ENCODE measurements around the gene KANK4. TPM values are rescaled to one million over a fixed set of nuclear protein-coding genes. Genes with fewer than 3 reads are reported as not detected.
"Not testable (repeated sequence)": the region's sequence is repeated elsewhere in the genome, so short reads cannot be mapped to it uniquely, and the experiment has no call there.

The KANK4 gene
- total RNA-seq, 1 donor from 2014 or later: 1.0 TPM

DNA sequence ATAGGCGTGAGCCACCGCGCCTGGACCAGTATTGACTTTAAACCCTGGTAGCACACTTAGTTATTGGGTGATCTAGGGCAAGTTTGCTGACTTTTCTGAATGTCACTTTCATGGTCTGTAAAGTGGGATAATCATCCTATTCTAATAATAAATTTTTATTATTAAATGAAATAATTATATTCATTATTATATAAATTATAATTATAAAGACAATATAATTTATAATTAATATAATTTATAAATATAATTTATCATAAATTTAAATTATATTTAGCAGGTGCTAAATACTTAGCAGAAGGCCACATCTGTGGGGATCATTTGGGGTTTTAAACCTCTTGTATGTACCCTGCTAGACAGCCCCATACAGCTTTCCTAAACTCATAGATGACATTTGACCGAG is 59.7 kb downstream of the KANK4 start:
- peaks cover 2% of the 10 kb centered on the region for H3K4me1 Mint-ChIP-seq (ENCODE audit: low read depth)
- no peak overlapping the region for H3K27ac Mint-ChIP-seq
- peaks cover 11% of the 10 kb centered on the region for H3K27me3 Mint-ChIP-seq
- H3K36me3 Mint-ChIP-seq (ENCODE audit: insufficient read depth): no peaks in the 10 kb centered on the region
- no peak for DNase-seq (ENCODE audit: low spot score, unreplicated experiment)
- no peaks in the 10 kb centered on the region for H3K9me3 Mint-ChIP-seq (ENCODE audit: low read depth)
- TF ChIP-seq, protein P1, sequence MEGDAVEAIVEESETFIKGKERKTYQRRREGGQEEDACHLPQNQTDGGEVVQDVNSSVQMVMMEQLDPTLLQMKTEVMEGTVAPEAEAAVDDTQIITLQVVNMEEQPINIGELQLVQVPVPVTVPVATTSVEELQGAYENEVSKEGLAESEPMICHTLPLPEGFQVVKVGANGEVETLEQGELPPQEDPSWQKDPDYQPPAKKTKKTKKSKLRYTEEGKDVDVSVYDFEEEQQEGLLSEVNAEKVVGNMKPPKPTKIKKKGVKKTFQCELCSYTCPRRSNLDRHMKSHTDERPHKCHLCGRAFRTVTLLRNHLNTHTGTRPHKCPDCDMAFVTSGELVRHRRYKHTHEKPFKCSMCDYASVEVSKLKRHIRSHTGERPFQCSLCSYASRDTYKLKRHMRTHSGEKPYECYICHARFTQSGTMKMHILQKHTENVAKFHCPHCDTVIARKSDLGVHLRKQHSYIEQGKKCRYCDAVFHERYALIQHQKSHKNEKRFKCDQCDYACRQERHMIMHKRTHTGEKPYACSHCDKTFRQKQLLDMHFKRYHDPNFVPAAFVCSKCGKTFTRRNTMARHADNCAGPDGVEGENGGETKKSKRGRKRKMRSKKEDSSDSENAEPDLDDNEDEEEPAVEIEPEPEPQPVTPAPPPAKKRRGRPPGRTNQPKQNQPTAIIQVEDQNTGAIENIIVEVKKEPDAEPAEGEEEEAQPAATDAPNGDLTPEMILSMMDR (IDR thresholded peaks at IDR 0.05; ENCODE audit: unreplicated experiment): no peak
- no peak overlapping the region for H3K4me3 Mint-ChIP-seq (ENCODE audit: low read depth)

DNA sequence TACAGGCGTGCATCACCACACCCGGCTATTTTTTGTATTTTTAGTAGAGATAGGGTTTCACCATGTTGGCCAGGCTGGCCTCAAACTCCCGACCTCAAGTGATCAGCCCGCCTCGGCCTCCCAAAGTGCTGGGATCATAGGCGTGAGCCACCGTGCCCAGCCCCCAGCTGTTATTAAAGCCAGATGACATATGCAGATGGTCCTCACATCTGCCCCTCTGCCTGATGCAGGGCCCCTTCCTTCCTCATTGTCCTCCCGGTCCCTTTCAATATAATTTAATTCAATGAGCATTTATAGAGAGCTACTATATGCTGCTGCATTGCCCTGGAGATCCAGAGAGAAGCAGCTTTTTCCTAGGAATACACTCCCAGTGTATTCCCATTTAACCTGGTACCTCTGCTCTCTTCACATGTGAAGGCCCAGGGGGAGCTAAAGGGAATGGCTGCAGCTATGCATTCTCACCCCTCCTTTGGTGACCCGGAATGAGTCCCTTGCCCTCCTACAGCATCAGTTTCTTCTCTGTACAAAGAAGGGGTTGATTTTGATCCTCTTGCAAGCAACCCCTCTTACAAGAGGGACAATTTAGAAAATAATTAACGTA is 69.0 kb downstream of the KANK4 start:
- TF ChIP-seq, protein P1 (IDR thresholded peaks at IDR 0.05; ENCODE audit: unreplicated experiment): no peak
- no peak overlapping the region for H3K27ac Mint-ChIP-seq
- no peaks in the 10 kb centered on the region for H3K9me3 Mint-ChIP-seq (ENCODE audit: low read depth)
- no peak for DNase-seq (ENCODE audit: low spot score, unreplicated experiment)
- no peaks in the 10 kb centered on the region for H3K36me3 Mint-ChIP-seq (ENCODE audit: insufficient read depth)
- H3K4me3 Mint-ChIP-seq (ENCODE audit: low read depth): no peak overlapping the region
- H3K27me3 Mint-ChIP-seq: peaks cover 3% of the 10 kb centered on the region
- H3K4me1 Mint-ChIP-seq (ENCODE audit: low read depth): no peaks in the 10 kb centered on the region

DNA sequence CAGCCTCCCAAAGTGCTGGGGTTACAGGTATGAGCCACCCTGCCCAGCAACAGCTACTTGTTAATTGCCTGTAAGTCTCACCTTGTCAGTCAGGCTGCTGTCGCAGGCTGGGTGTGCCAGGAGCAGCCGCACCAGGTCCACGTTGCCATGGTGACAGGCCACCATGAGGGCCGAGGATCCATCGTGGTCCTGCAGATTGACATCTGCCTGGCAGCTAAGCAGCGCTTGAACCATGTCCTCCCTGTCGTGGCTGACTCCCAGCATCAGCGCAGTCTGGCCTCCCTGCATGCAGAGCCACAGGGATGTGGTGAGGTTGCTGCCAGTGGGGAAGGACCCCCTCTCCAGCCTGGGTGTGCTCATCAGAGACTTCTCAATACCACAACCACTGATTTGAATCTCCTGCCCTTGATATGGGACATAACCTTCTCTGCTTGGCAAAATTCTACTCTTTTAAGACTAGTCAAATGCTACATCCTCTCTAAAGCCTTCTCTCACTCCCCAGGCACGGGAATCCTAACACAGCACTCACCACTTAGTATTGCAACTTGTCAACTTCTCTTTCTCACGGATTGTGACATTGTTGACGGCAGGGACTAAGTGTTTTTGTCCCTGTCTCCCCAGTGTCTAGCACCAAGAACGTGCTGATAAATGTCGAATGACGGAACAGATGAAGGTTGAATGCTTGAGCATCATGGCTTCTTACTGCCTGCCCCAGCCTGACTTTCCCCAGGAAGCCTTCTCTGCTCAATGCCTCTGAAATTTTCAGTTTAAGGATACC is 71.7 kb downstream of the KANK4 start:
- H3K9me3 Mint-ChIP-seq (ENCODE audit: low read depth): peaks cover 4% of the 10 kb centered on the region
- no peak for DNase-seq (ENCODE audit: low spot score, unreplicated experiment)

DNA sequence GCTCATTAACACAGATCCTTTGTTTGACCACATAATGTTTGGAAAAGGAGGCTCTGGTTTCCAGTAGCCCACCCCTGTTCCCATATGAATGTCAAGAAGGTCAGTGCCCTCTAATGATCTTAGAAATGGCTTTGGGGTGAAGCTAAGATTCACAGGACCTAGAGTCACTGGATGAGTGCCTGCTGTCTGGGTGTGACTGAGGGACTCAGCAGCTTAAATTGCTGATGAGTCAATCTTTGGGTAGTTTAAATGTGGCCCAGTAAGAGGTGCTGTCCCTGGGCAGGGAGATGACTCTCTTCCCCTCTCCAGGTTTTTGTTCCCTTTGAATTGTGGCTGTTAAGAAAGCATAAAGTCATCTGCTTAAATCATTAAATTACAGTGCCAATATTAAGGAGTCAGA is 74.0 kb downstream of the KANK4 start:
- no peaks in the 10 kb centered on the region for H3K36me3 Mint-ChIP-seq (ENCODE audit: insufficient read depth)
- H3K27ac Mint-ChIP-seq: no peak overlapping the region

More for the DNA sequence above, 71.7 kb downstream of the KANK4 start:
- H3K4me3 Mint-ChIP-seq (ENCODE audit: low read depth): no peak overlapping the region
- TF ChIP-seq, protein P1 (IDR thresholded peaks at IDR 0.05; ENCODE audit: unreplicated experiment): no peak
- H3K36me3 Mint-ChIP-seq (ENCODE audit: insufficient read depth): no peaks in the 10 kb centered on the region
- H3K27me3 Mint-ChIP-seq: peaks cover 3% of the 10 kb centered on the region
- no peak overlapping the region for H3K27ac Mint-ChIP-seq
- no peaks in the 10 kb centered on the region for H3K4me1 Mint-ChIP-seq (ENCODE audit: low read depth)

DNA sequence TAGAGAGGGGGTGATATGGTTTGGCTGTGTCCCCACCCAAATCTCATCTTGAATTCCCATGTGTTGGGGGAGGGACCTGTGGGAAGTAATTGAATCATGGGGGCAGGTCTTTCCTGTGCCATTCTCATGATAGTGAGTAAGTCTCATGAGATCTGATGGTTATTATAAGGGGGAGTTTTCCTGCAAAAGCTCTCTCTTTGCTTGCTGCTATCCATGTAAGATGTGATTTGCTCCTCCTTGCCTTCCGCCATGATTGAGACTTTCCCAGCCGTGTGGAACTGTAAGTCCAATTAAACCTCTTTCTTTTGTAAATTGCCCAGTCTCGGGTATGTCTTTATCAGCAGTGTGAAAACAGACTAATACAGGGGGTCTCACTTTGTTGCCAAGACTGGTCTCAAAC is 74.9 kb downstream of the KANK4 start:
- H3K27ac Mint-ChIP-seq; DNase-seq (ENCODE audit: low spot score, unreplicated experiment); H3K36me3 Mint-ChIP-seq (ENCODE audit: insufficient read depth); H3K4me3 Mint-ChIP-seq (ENCODE audit: low read depth); H3K27me3 Mint-ChIP-seq; H3K9me3 Mint-ChIP-seq (ENCODE audit: low read depth); H3K4me1 Mint-ChIP-seq (ENCODE audit: low read depth): not testable (repeated sequence)

More for the DNA sequence above, 74.0 kb downstream of the KANK4 start:
- Mint-ChIP-seq H3K4me1 (ENCODE audit: low read depth) (no peaks in the 10 kb centered on the region), H3K27me3 (peaks cover 3% of the 10 kb centered on the region), H3K9me3 (ENCODE audit: low read depth) (peaks cover 4% of the 10 kb centered on the region), H3K4me3 (ENCODE audit: low read depth) (no peak overlapping the region)
- DNase-seq (ENCODE audit: low spot score, unreplicated experiment): no peak
- TF ChIP-seq, protein P1 (IDR thresholded peaks at IDR 0.05; ENCODE audit: unreplicated experiment): no peak

All from progenitor cell of endocrine pancreas (in vitro differentiated cells).